A673 (cell line): ENCODE data around the gene HES2. TPM values are rescaled to one million over a fixed set of nuclear protein-coding genes. Genes with fewer than 3 reads are reported as not detected.
"Not testable (repeated sequence)": the region's sequence is repeated elsewhere in the genome, so short reads cannot be mapped to it uniquely, and the experiment has no call there.

Source experiments
- BruUV-seq: library from RNA; stranded (reverse); fragments of 400-500 nt; replicated peaks from 2 replicates; lab custom pipeline; 2021; lab: Mats Ljungman, UMichigan
- CTCF ChIA-PET: fragments of 300-600 bp; sonication (Branson Sonifier 250); formaldehyde crosslinking; loops from one replicate; lab custom pipeline; 2022; ENCODE audit warnings: antibody characterized with exemption; lab: Charles Lee
- POLR2A ChIA-PET: fragments of 300-600 bp; sonication (Branson Sonifier 250); formaldehyde crosslinking; loops from one replicate; lab custom pipeline; 2022; ENCODE audit warnings: antibody characterized with exemption; ENCODE audit not compliant: low non-redundant PET; lab: Charles Lee
- DNase-seq: peaks from one replicate; pipeline ENCODE4 v3.0.0-alpha.2; 2015; ENCODE audit warnings: low spot score
- H3K27ac ChIP-seq: fragments of 200-600 bp; sonication (generic); 2 replicates; pipeline ENCODE4 v1.5.1; 2016; ENCODE audit warnings: mixed run types, low read depth, mild to moderate bottlenecking, mixed read lengths, antibody characterized with exemption, low read length; ENCODE audit not compliant: poor library complexity, severe bottlenecking
- H3K27me3 ChIP-seq: fragments of 200-600 bp; sonication (generic); replicated peaks from 2 replicates; pipeline ENCODE4 v1.6.1; 2017; ENCODE audit warnings: mixed run types, low read depth, mild to moderate bottlenecking, mixed read lengths, antibody characterized with exemption, low read length; ENCODE audit not compliant: insufficient read depth, poor library complexity
- H3K36me3 ChIP-seq: fragments of 200-600 bp; sonication (generic); 2 replicates; pipeline ENCODE4 v1.6.1; 2016; ENCODE audit warnings: mixed run types, mild to moderate bottlenecking, mixed read lengths, antibody characterized with exemption, low read length; ENCODE audit not compliant: insufficient read depth, poor library complexity, severe bottlenecking
- H3K4me1 ChIP-seq: fragments of 200-600 bp; sonication (generic); 2 replicates; pipeline ENCODE4 v1.6.1; 2017; ENCODE audit warnings: mixed run types, mild to moderate bottlenecking, mixed read lengths, antibody characterized with exemption, low read length; ENCODE audit not compliant: insufficient read depth, poor library complexity, severe bottlenecking
- H3K4me3 ChIP-seq: fragments of 200-600 bp; sonication (generic); 2 replicates; pipeline ENCODE4 v1.5.1; 2016; ENCODE audit warnings: low read depth, mixed run types, mild to moderate bottlenecking, mixed read lengths, low read length; ENCODE audit not compliant: poor library complexity, severe bottlenecking
- H3K9me3 ChIP-seq: fragments of 200-600 bp; sonication (generic); 2 replicates; pipeline ENCODE4 v1.6.1; 2016; ENCODE audit warnings: mixed run types, low read depth, mild to moderate bottlenecking, mixed read lengths, antibody characterized with exemption, low read length; ENCODE audit not compliant: poor library complexity, severe bottlenecking
- CTCF ChIP-seq: fragments of 300-800, 200-600 bp; sonication (generic); conservative IDR thresholded peaks from 2 replicates; pipeline ENCODE4 v1.5.1; 2017; ENCODE audit warnings: low read depth, mild to moderate bottlenecking, antibody characterized with exemption, low read length, moderate library complexity, mixed read lengths
- EZH2 ChIP-seq: fragments of 200-600 bp; sonication (generic); IDR thresholded peaks from 2 replicates; pipeline ENCODE4 v1.6.1; 2017; ENCODE audit warnings: borderline replicate concordance, low read depth, mild to moderate bottlenecking, mixed read lengths, antibody characterized with exemption, low read length; ENCODE audit not compliant: poor library complexity, severe bottlenecking
- intact Hi-C: fragments of 100-400 bp; cut with micrococcal nuclease; formaldehyde crosslinking; loops from one replicate; pipeline ENCODE4 v1.10.0; 2022; ENCODE audit not compliant: unreplicated experiment
- total RNA-seq: library from RNA; stranded (reverse); gene quantifications from 2 replicates; pipeline ENCODE4 v1.2.3, GENCODE V29; 2021

The HES2 gene
- total RNA-seq, 1 experiment from 2014 or later = not detected

- CTCF ChIA-PET = no interaction called here
- H3K36me3 ChIP-seq = no peaks in the 10 kb centered on the region
- TF ChIP-seq EZH2 (no peak), CTCF (no peak)
- H3K4me3 ChIP-seq = no peak overlapping the region
- peaks cover 54% of the 10 kb centered on the region for H3K27me3 ChIP-seq
- intact Hi-C loops = no loop called here
- BruUV-seq = no TSS peak
- no peak overlapping the region for H3K27ac ChIP-seq
- no peak for DNase-seq
- H3K9me3 ChIP-seq = no peaks in the 10 kb centered on the region
- POLR2A ChIA-PET = no interaction called here
- no peaks in the 10 kb centered on the region for H3K4me1 ChIP-seq
Observed at GRCh38 chr1:6446665-6447015, 26.9 kb upstream of the HES2 start.

DNA sequence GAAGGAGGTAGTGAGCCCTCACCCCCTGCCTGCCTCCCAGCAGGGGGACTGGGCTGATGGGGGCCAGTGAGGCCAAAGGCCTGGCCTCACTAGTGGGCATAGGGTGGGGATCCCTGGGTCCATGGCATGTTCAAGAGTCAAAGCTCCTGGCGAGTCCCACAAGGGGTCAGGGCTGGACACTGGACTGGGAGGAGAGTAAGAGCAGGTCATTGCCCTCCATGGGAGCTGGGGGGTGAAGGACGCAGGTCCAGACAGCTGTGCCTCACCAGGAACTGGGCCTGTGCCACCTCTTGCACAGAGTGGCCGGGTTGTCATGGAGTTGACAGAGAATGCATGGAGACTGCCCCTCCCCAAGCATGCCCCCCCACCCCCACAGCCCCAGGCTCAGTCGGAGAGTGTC, 26.2 kb upstream of the HES2 start:
- CTCF ChIA-PET = not testable (repeated sequence)

GRCh38 chr1:6445062-6445763, 25.5 kb upstream of the HES2 start:
- TF ChIP-seq CTCF = no peak
- no peak for TF ChIP-seq EZH2
- no TSS peak for BruUV-seq
- no peak for DNase-seq
- CTCF ChIA-PET = interaction anchor here (1.2 kb wide), 1 partner anchor 22 kb away, joined by 4 read pairs; no protein-coding TSS in a partner anchor
- Histone ChIP-seq H3K4me3 (no peak overlapping the region), H3K36me3 (no peaks in the 10 kb centered on the region), H3K4me1 (no peaks in the 10 kb centered on the region), H3K9me3 (no peaks in the 10 kb centered on the region), H3K27ac (no peak overlapping the region), H3K27me3 (peaks cover 40% of the 10 kb centered on the region)
- intact Hi-C loops = no loop called here
- POLR2A ChIA-PET = no interaction called here

More for the DNA sequence above, 26.2 kb upstream of the HES2 start:
- BruUV-seq, DNase-seq, H3K27ac ChIP-seq, H3K36me3 ChIP-seq, POLR2A ChIA-PET, H3K4me3 ChIP-seq, H3K4me1 ChIP-seq, H3K9me3 ChIP-seq, intact Hi-C loops: not testable (repeated sequence)
- peaks cover 47% of the 10 kb centered on the region for H3K27me3 ChIP-seq

- Histone ChIP-seq H3K27ac (no peak overlapping the region), H3K4me3 (no peak overlapping the region), H3K36me3 (no peaks in the 10 kb centered on the region), H3K27me3 (peaks cover 32% of the 10 kb centered on the region), H3K4me1 (no peaks in the 10 kb centered on the region), H3K9me3 (no peaks in the 10 kb centered on the region)
- BruUV-seq = no TSS peak
- TF ChIP-seq CTCF (no peak), EZH2 (no peak)
- ChIA-PET POLR2A (no interaction called here), CTCF (interaction anchor here (1.2 kb wide), 1 partner anchor 21 kb away, joined by 4 read pairs; no protein-coding TSS in a partner anchor)
- no peak for DNase-seq
- intact Hi-C loops = no loop called here
Observed at GRCh38 chr1:6444377-6444776, 24.7 kb upstream of the HES2 start.
